ENCODE data around the gene PDCD7. TPM values are rescaled to one million over a fixed set of nuclear protein-coding genes. Genes with fewer than 3 reads are reported as not detected.

PDCD7 gene
- total RNA-seq, 4 donors from 2014 or later: 24.2 to 33.4 (median 25.5) TPM

- 85% methylated on average over 2 of the region's 2 CpGs for WGBS
- Histone ChIP-seq H3K36me3 (peaks cover 19 to 91% (median 86%) of the 10 kb centered on the region in 4 donors), H3K4me3 (no peak within 1 kb of the TSS), H3K27ac (replicated peaks in 1 of 4) (no peak within 1 kb of the TSS), H3K4me1 (no peaks in the 10 kb centered on the region), H3K9me3 (no peaks in the 10 kb centered on the region), H3K27me3 (no peaks in the 10 kb centered on the region)
- intact Hi-C loops (cut with DNase I): no loop called here
- no peak for TF ChIP-seq EP300 (IDR thresholded peaks at IDR 0.05)
- TF ChIP-seq, protein P1, sequence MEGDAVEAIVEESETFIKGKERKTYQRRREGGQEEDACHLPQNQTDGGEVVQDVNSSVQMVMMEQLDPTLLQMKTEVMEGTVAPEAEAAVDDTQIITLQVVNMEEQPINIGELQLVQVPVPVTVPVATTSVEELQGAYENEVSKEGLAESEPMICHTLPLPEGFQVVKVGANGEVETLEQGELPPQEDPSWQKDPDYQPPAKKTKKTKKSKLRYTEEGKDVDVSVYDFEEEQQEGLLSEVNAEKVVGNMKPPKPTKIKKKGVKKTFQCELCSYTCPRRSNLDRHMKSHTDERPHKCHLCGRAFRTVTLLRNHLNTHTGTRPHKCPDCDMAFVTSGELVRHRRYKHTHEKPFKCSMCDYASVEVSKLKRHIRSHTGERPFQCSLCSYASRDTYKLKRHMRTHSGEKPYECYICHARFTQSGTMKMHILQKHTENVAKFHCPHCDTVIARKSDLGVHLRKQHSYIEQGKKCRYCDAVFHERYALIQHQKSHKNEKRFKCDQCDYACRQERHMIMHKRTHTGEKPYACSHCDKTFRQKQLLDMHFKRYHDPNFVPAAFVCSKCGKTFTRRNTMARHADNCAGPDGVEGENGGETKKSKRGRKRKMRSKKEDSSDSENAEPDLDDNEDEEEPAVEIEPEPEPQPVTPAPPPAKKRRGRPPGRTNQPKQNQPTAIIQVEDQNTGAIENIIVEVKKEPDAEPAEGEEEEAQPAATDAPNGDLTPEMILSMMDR (IDR thresholded peaks at IDR 0.05): no peak
- no peak for TF ChIP-seq POLR2AphosphoS5 (IDR thresholded peaks at IDR 0.05)
- TF ChIP-seq POLR2A (IDR thresholded peaks at IDR 0.05; ENCODE audit: low read depth): no peak
- DNase-seq (ENCODE audit: extremely low spot score): no peak
Measured at GRCh38 chr15:65115086-65115485, 18.5 kb downstream of the PDCD7 start, which contains the start of gene UBAP1L. Gene UBAP1L (minus strand): TSS chr15:65115200. CDS start chr15:65106215, 8,985 bp downstream.

DNA sequence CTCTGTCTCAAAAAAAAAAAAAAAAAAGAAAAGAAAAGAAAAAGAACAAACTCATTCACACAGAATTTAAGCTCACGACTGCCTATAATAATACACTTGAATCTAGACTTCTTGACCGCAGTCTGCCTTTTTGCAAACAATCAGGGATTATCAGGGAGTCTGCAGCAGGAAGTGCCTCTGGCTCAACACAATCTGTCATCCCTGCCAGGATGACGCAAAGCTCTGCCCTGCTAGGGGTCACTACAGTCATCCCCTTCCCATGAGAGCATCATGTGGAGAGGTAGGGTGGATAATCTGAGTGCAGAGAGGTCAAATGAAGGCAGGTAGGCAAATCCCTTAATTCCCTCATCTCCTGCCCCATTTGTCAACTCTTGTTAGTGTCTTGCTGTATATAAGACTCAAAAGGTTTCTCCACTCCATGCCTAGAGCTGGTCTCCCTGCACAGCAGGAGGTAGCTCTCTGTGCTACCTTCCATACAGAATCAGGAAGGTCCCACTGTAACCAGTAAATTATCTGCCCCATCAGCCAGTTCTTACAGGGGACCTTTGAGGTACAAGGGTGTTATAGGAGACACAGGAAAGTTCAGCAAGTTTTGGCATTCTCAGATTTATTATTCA is 22.8 kb downstream of the PDCD7 start:
- no peak for DNase-seq (ENCODE audit: extremely low spot score)
- no peaks in the 10 kb centered on the region for H3K9me3 ChIP-seq
- H3K4me1 ChIP-seq: no peaks in the 10 kb centered on the region
- intact Hi-C loops (cut with DNase I): no loop called here
- TF ChIP-seq EP300 (IDR thresholded peaks at IDR 0.05) (no peak), POLR2AphosphoS5 (IDR thresholded peaks at IDR 0.05) (no peak), POLR2A (IDR thresholded peaks at IDR 0.05; ENCODE audit: low read depth) (no peak)
- TF ChIP-seq, protein P1 (IDR thresholded peaks at IDR 0.05): no peak
- H3K36me3 ChIP-seq: peaks cover 0 to 54% (median 51%) of the 10 kb centered on the region in 4 donors
- WGBS: 62% methylated on average over 3 of the region's 3 CpGs
- H3K27me3 ChIP-seq: no peaks in the 10 kb centered on the region
- no peak overlapping the region for H3K4me3 ChIP-seq
- H3K27ac ChIP-seq (replicated peaks in 1 of 4): no peak overlapping the region

DNA sequence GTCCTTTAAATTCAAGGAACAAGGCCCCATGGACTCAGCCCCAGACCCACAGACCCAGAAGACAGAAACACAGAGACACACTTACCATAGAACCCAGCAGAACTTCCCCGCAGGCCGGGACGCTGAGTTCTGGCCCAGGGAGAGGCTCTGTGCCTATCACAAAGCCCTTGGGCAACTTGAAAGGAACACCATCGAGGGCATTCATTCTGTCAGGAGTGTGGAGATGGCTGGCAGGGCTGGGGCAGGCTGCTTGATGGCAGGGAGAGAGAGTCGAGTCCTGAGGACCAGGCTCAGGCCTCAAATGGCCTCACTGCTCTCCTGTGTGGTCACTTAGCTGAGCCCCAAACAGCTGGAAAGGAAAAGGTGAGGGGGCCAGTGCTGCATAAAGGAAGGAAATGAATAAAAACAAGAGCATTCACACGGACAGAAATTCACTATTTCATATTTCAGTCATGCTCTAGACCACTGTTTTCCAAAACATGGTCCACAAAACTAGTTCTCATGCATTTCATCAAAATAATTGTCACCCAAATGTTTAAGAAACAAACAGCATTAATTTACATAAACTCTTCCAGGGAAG is 27.5 kb downstream of the PDCD7 start:
- Histone ChIP-seq H3K9me3 (no peaks in the 10 kb centered on the region), H3K4me1 (peaks cover 0 to 12% (median 9%) of the 10 kb centered on the region in 4 donors), H3K27me3 (no peaks in the 10 kb centered on the region), H3K27ac (replicated peaks in 1 of 4) (no peak overlapping the region), H3K36me3 (peaks cover 0 to 40% (median 34%) of the 10 kb centered on the region in 4 donors), H3K4me3 (no peak overlapping the region)
- intact Hi-C loops (cut with DNase I): no loop called here
- TF ChIP-seq EP300 (IDR thresholded peaks at IDR 0.05) (no peak), POLR2AphosphoS5 (IDR thresholded peaks at IDR 0.05) (no peak), POLR2A (IDR thresholded peaks at IDR 0.05; ENCODE audit: low read depth) (no peak)
- TF ChIP-seq, protein P1 (IDR thresholded peaks at IDR 0.05): no peak
- WGBS: 84% methylated on average over 6 of the region's 6 CpGs
- no peak for DNase-seq (ENCODE audit: extremely low spot score)

DNA sequence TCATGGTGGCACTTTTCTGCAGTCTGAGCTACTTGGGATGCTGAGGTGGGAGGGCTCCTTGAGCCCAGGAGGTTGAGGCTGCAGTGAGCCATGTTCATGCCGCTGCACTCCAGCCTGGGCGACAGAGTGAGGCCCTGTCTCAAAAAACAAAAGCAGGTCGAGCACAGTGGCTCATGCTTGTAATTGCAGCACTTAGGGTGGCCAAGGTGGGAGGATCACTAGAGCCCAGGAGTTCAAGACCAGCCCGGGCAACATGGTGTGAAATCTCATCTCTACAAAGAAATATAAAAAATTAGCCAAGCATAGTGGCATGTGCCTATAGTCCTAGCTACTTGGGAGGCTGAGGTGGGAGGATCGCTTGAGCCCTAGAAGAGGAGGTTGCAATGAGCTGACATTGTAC is 28.6 kb downstream of the PDCD7 start:
- H3K27ac ChIP-seq (replicated peaks in 1 of 4): no peak overlapping the region
- H3K36me3 ChIP-seq: peaks cover 0 to 49% (median 35%) of the 10 kb centered on the region in 4 donors
- no peak overlapping the region for H3K4me3 ChIP-seq
- H3K4me1 ChIP-seq: peaks cover 0 to 18% (median 17%) of the 10 kb centered on the region in 4 donors
- no peaks in the 10 kb centered on the region for H3K9me3 ChIP-seq
- TF ChIP-seq POLR2A (IDR thresholded peaks at IDR 0.05; ENCODE audit: low read depth): no peak
- TF ChIP-seq POLR2AphosphoS5 (IDR thresholded peaks at IDR 0.05): no peak
- TF ChIP-seq EP300 (IDR thresholded peaks at IDR 0.05): no peak
- TF ChIP-seq, protein P1 (IDR thresholded peaks at IDR 0.05): no peak
- no peak for DNase-seq (ENCODE audit: extremely low spot score)
- intact Hi-C loops (cut with DNase I): no loop called here
- WGBS: 100% methylated on average over 5 of the region's 5 CpGs
- H3K27me3 ChIP-seq: no peaks in the 10 kb centered on the region
